GM12892 (cell line): Measurements from ENCODE around the gene ATP1B2.

Experiments
- POLR2A ChIP-seq: IDR thresholded peaks from 2 replicates; pipeline ENCODE4 v1.6.1; 2011; ENCODE audit warnings: low read depth, low read length, control low read depth
- POLR2AphosphoS5 ChIP-seq: IDR thresholded peaks from 2 replicates; pipeline ENCODE4 v1.6.1; 2011; ENCODE audit warnings: low read depth, low read length, control low read depth
- TAF1 ChIP-seq: IDR thresholded peaks from 2 replicates; pipeline ENCODE4 v1.6.1; 2011; ENCODE audit warnings: low read depth, mild to moderate bottlenecking, control low read depth, low read length, borderline replicate concordance

- TF ChIP-seq POLR2A, result no peak
- no peak for TF ChIP-seq TAF1
- TF ChIP-seq POLR2AphosphoS5, result no peak
These were observed 4.8 kb downstream of the ATP1B2 start for GRCh38 chr17:7655541-7655840.
